NCI-H187 treated with DMSO at 0.1 percent for 48 hours (cell line): Measurements from ENCODE around the gene KBTBD13.
"Not testable (repeated sequence)": the region's sequence is repeated elsewhere in the genome, so short reads cannot be mapped to it uniquely, and the experiment has no call there.

ENCODE experiments used
- DNase-seq: peaks from one replicate; lab custom pipeline; 2025; lab: John Stamatoyannopoulos, UW

KBTBD13 gene

DNA sequence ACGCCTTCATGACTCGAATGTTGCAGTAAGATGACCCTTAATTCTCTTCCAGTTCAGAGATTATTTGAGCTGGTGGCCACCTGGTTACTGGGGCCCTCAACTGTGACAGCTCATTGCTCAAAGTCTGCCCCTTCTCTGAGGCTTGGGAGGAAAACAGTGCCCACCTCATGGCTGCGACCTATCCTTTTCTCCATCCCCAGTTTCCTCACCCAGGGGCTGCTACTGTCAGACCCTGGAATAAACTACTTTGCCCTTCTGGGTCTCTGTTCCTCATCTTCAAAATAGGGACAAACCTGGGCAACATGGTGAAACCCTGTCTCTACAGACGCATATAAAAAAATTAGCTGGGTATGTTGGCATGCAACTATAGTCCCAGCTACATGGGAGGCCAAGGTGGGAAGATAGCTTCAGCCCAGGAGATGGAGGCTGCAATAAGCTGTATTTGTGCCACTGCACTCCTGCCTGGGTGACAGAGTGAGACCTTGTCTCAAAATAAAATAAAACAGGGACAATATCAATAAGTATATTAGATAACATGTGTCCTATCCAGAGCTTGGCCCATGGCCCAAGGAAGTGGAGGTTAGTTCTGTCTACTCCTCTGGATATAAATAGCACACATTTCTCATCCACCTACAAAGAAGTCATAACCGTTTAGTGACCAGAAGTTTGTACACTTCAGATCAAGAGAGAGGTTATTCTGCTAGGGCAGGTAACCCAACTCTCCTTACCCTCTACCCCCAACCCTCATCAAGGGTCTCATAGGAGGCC, 6.6 kb upstream of the KBTBD13 start:
- no peak for DNase-seq

- no peak for DNase-seq
These were observed 5.2 kb upstream of the KBTBD13 start for GRCh38 chr15:65071381-65071811.

DNA sequence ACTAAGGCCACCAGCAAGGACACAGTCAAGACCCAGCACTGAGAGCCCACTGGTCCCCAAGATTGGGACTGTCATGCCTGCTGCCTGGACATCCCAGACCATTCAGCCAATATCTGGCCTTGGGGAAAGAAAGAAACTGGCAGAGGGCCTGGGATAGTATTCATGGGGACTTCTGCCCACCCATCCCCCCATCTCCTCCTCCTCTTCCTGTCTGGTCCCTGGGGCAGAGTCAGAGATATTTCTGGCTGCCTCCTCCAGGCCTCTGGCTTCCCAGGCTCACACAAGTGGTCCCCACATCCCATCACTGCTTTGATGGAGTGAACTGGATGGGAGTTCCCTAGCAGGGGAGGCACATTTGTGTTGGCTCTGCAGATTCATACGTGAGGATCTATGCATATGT, 4.5 kb upstream of the KBTBD13 start:
- DNase-seq, result no peak

DNA sequence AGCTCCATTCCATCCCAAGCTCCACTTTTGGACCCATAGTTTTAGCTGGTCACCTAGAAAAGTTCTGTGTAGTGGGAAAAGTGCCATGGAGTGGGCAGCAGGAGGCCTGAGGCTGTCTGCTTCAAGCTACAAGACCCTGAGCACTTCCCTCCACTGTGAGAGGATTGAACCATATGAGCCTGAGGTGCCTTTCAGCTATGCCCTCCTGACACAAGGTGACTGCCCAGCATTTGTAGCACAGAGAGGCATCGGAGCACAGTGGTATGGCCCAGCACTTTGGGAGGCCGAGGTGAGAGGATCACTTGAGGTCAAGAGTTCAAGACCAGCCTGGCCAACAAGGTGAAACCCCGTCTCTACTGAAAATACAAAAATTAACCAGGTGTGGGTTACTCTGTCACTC, 3.9 kb upstream of the KBTBD13 start:
- no peak for DNase-seq

GRCh38 chr15:65074946-65075345, 1.6 kb upstream of the KBTBD13 start:
- DNase-seq, result not testable (repeated sequence)

DNA sequence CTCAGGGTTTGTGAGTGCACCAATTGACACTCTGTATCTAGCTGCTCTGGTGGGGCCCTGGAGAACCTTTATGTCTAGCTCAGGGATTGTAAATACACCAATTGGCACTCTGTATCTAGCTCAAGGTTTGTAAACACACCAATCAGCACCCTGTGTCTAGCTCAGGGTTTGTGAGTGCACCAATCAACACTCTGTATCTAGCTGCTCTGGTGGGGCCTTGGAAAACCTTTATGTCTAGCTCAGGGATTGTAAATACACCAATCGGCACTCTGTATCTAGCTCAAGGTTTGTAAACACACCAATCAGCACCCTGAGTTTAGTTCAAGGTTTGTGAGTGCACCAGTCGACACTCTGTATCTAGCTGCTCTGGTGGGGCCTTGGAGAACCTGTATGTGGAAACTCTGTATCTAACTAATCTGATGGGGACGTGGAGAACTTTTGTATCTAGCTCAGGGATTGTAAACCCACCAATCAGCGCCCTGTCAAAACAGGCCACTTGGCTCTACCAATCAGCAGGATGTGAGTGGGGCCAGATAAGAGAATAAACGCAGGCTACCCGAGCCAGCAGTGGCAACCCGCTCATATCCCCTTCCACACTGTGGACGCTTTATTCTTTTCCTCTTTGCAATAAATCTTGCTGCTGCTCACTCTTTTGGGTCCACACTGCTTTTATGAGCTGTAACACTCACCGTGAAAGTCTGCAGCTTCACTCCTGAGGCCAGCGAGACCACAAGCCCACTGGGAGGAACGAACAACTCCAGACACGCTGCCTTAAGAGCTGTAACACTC, 745 bp upstream of the KBTBD13 start:
- DNase-seq, result not testable (repeated sequence)

DNA sequence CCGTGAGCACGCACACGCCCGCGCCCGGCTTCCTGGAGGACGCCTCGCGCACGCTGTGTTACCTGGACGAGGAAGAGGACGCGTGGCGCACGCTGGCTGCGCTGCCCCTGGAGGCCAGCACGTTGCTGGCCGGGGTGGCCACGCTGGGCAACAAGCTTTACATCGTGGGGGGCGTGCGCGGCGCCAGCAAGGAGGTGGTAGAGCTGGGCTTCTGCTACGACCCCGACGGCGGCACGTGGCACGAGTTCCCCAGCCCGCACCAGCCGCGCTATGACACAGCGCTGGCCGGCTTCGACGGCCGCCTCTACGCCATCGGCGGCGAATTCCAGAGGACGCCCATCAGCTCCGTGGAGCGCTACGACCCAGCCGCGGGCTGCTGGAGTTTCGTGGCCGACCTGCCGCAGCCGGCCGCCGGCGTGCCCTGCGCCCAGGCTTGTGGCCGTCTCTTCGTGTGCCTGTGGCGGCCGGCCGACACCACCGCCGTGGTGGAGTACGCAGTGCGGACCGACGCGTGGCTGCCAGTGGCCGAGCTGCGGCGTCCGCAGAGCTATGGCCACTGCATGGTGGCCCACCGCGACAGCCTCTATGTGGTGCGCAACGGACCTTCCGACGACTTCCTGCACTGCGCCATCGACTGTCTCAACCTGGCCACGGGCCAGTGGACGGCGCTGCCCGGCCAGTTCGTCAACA, 890 bp downstream of the KBTBD13 start:
- no peak for DNase-seq

DNA sequence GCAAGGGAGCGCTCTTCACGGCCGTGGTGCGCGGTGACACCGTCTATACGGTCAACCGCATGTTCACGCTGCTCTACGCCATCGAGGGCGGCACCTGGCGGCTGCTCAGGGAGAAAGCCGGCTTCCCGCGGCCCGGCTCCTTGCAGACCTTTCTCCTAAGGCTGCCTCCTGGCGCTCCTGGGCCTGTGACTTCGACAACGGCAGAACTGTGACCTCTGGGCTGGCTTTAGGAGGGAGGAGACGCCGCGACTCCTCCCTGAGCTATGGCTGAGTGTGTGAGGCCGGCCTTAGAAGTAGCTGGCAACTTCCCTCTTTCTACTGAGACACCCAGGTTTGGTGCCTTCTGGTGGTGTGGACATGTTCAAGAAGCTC, 1.4 kb downstream of the KBTBD13 start:
- DNase-seq, result no peak

DNA sequence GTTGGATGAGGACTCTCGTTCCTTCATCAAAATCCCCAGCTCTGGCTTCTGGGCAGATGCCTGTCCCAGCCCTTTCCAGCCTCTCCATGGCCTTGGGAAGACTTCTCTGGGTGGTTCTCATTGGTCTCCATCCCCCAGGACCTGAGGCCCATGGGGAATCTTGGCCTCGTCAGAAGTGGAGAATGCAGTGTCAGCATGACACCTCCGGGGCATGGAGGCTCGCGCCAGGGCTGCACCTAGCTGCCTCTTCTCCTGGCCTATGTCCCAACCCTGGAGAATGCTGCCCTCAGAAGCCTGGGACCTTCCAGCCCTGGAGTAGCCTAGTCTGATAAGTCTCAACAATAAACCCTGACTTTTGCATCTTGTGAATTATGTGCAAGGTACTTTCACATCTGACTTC, 3.0 kb downstream of the KBTBD13 start:
- DNase-seq, result no peak

GRCh38 chr15:65081270-65081669, 4.7 kb downstream of the KBTBD13 start:
- DNase-seq, result no peak

DNA sequence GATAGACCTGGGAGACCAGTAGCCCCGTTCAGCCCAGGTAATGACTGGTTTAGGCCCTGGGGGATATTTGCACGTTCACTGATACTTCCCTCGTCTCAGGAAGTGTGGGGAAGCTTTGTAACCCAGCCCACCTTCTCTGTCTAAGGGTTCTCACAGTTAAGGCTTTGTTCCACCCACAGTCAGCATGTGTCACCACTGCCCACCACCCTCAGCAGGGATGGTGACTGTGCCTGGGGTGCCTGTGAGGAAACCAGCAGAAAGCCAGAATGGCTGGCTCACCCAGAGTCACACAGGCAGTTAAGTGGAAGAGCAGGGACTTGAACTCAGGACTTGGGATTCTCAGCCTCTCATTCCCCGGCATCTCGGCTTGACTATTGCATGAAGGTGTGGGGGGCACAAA, 5.2 kb downstream of the KBTBD13 start:
- DNase-seq, result no peak

- DNase-seq, result no peak
These were observed 5.9 kb downstream of the KBTBD13 start for GRCh38 chr15:65082303-65082953.

GRCh38 chr15:65083262-65083701, 6.7 kb downstream of the KBTBD13 start:
- DNase-seq, result no peak

DNA sequence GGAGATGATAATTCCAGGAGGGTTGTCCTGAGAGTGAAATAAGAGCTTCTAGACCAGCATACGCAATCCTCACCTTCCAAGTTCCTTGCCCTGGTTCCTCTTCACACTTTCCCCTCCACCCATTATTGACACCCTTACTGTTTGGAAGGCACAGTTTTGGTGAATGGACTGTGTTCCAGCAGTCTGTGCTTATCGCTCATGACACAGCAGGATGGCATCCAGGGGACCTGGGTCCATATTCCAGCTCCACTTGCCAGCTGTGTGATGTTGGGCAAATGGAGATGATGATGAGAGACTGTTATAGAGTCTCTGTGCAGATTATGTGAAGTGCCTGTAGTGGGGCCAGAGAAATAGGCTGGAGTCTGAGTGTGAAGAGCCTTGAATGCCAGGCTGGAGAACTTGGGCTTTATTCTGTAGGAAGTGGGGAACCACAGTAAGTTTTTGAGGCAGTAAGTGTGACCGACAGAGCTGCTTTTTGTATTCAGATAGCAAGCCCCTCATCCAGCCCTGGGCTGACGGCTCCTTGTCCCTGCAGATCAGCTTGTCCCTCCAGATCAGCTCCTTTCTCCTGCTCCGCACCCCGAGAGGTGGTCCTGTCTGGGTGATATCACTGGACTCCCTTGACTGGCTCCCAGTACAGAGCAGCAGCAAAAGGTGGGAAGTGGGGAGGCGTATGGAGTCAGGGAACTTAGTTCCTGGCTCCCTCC, 8.1 kb downstream of the KBTBD13 start:
- DNase-seq, result no peak

GRCh38 chr15:65085207-65085753, 8.7 kb downstream of the KBTBD13 start:
- no peak for DNase-seq

- no peak for DNase-seq
These were observed 9.6 kb downstream of the KBTBD13 start for GRCh38 chr15:65085990-65086679.

DNA sequence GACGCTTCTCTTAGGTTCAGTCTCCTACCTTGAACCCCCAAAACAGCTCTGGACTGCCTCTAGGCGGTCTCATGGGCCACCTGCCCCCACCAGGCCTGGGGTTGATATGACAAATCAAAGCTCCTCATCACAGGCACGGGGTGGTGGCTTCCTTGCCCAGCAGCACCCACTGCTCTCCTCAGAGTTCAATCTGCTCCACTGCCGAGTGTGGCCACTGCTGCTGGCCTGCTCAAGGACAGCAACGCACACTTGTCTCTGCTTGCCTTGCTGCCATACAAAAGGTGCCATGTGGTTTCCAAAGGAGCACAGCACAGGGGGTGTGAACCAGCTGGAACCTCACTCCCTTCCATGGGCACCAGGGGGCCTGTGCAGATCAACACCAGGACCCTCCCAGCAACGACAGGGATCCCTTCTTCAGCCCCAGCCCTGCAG, 10.2 kb downstream of the KBTBD13 start:
- no peak for DNase-seq

- no peak for DNase-seq
These were observed 10.9 kb downstream of the KBTBD13 start for GRCh38 chr15:65087411-65087810.

DNA sequence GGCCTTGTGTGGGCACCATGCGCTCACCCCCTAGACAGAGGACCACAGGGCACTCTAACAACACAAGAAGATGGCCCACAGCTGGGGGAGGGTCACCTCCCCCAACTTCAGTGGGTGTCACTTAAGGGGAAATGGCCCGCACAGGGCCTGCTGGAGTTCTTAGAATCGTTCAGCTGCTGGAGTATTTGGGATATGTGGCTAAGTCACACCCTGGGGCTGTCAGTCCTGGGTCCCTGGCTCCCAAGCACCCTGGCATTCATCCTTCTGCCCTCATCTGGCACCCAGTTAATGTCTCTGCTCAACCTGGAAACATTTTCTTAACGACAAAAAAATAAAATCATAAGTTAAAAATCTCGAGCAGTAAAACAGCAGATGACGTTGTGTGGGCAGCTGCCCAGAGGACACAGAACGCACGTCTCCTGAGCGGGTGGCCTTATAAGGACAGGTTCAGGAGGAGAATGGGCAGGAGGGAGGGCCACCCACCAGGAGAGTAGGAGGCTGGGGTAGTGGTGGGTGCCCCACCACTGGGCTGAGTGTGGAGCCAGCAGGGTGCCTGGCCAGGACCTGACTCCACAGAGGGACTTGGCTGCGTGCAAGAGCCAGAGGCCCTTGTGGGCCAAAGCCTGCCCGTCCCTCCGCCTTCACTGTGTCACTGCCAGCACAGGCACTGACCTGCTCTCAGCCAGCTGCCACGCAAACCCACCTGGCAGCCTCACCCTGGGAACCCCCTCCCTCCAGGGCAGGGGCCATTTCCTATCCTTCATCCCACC, 11.5 kb downstream of the KBTBD13 start:
- DNase-seq, result no peak

GRCh38 chr15:65088643-65089021, 12.1 kb downstream of the KBTBD13 start:
- DNase-seq, result no peak
